Measurements from ENCODE around the gene HS6ST2.

DNA sequence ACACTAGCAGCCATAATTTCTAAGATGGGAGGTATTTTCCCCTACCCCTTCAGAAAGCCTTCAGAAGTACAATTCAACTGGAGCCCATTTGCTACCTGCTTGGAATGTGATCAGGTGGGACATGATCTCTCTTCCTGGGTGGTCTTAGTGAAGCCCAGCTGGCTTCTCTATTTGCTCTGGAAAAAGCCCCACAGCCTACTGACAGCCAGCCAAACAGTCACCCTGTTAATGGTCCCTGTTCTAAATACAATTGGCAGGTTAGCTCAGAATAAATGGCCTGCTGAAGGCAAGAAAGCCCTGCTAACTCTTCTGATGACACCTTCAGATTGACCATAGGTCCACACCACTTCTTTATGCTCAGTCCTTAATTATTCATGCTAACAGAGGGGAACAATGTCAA lies 39.9 kb downstream of the HS6ST2 start:
- TF ChIP-seq, protein P1, sequence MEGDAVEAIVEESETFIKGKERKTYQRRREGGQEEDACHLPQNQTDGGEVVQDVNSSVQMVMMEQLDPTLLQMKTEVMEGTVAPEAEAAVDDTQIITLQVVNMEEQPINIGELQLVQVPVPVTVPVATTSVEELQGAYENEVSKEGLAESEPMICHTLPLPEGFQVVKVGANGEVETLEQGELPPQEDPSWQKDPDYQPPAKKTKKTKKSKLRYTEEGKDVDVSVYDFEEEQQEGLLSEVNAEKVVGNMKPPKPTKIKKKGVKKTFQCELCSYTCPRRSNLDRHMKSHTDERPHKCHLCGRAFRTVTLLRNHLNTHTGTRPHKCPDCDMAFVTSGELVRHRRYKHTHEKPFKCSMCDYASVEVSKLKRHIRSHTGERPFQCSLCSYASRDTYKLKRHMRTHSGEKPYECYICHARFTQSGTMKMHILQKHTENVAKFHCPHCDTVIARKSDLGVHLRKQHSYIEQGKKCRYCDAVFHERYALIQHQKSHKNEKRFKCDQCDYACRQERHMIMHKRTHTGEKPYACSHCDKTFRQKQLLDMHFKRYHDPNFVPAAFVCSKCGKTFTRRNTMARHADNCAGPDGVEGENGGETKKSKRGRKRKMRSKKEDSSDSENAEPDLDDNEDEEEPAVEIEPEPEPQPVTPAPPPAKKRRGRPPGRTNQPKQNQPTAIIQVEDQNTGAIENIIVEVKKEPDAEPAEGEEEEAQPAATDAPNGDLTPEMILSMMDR (conservative IDR thresholded peaks at IDR 0.05) = no peak
- TF ChIP-seq ZFX (IDR thresholded peaks at IDR 0.05) = no peak
